Measurements from ENCODE around the gene IRAK2. TPM values are rescaled to one million over a fixed set of nuclear protein-coding genes. Genes with fewer than 3 reads are reported as not detected.

IRAK2 gene
- total RNA-seq, 1 experiment from 2014 or later, result 8.2 TPM

DNA sequence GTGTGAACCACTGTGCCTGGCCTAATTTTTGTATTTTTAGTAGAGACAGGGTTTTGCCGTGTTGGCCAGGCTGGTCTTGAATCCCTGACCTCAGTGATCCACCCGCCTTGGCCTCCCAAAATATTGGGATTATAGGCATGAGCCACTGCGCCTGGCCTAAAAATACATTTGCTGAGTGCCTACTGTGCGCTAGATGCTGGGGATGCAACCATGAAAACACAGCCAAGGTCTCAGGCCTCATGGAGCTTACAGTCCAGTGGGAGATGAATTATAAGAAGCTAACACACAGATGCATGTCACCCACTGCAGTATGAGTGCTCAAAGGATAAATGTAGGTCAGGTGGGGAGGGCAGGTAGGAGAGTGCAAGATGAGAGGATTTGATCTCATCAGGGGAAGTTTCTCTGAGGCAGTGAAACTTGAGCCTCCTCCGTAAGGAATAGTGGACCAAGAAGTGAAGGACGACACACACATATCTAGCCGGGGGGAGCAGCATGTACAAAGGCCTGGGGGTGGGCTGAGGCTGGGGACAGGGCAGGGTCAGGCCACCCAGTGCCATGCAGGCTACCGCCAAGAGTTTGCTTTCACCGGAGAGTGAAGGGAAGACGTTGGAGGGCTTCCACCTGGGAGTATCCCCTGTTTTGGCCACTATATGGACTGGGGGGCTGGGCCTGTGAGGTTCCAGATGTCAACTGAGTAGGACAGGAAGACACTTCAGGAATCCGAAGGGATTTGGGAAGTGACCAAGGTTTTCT lies 24.3 kb downstream of the IRAK2 start:
- DNase-seq (ENCODE audit: low read depth), result no peak

DNA sequence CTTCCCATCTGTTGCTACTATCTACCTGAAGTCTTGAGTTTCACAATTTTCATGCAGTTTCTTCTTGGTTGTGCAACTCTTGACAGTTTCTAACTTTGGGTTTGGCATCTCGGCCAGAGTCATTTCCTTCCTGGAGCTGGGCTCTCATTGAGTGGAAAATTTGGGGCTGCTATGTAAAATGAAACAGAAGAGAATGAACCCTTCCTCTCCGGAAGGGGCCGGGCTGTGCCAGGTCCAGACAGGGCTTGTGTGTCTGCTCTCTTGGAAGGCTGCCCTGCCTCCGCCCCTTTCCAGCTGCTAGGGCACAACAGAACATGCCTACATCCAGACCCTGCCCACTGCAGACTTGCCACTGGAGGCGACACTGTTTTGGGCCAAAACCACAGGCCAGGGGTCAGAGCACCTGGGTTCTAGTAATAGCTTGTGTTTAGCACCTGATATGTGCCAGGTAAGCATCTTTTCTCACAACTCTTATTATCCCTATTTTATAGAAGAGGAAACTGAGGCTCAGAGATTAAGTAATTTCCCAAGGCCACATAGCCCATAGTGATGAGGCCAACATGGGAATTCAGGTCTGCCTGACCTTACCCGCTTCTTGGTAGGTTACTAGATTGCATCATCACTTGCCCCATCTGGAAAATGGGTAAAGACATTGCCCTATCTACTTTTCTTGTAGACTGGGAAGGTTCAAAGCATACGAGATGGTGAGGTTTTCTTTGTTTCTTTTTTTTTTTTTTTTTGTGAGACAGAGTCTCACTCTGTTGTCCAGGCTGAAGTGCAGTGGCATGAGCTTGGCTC lies 25.0 kb downstream of the IRAK2 start:
- DNase-seq (ENCODE audit: low read depth), result peak; percentile 88

DNA sequence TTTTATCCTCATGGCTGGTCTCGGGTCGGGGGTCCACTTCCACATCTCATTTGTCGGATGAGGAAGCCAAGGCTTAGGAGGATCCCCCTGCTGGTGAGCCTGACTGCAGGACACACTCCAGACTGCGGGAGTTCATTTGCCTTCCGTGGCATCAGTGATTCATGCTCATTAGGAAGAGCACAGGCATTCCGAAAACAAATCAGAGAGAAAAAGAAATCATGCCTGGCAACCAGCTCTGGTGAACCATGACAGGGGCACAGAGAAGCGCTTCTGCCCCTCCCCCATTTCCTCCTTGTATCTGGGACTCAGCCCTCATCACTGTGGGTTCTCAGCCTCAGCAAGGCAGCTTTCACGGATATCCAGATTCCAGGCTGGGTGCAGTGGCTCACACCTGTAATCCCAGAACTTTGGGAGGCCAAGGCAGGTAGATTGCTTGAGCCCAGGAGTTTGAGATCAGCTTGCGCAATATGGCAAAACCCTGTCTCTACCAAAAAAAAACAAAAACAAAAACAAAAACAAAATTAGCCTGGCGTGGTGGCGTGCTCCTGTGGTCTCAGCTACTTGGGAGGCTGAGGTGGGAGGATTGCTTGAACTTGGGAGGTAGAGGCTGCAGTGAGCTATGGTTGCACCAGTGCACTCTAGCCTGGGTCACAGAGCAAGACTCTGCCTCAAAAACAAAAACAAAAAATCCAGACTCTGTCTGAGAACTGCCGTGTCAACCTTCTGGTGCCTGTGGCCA lies 28.4 kb downstream of the IRAK2 start:
- DNase-seq (ENCODE audit: low read depth), result peak; percentile 96

DNA sequence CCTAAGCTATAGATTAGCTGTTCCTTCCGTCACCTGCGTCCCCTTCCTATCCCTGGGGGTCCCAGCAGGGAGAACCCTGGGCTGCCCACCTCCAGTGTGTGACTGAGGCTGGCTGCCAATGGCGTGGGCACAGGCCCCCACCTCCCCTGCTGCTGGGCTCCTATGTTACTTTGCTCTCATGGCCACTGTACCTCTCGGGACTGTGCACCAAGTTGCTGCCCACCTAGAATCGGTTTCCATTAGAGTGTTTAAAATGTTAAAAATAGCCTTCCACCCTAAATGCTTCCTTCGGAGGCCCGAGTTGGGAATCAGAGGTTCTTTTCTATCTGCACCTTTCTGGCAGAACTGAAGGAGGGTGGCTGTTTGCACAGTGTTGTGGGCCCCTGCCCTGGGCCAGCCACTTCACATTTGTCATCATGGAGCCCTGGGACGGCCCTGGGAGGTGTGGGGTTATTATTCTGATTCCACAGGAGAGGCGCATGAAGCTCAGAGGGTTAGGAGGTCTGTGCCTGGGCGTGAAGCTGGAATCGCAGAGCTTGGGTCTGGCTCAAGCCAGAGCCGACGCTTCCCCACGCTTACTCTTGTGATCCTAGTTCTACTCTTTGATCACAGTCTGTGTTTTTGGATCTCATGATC lies 29.1 kb downstream of the IRAK2 start:
- no peak for DNase-seq (ENCODE audit: low read depth)

DNA sequence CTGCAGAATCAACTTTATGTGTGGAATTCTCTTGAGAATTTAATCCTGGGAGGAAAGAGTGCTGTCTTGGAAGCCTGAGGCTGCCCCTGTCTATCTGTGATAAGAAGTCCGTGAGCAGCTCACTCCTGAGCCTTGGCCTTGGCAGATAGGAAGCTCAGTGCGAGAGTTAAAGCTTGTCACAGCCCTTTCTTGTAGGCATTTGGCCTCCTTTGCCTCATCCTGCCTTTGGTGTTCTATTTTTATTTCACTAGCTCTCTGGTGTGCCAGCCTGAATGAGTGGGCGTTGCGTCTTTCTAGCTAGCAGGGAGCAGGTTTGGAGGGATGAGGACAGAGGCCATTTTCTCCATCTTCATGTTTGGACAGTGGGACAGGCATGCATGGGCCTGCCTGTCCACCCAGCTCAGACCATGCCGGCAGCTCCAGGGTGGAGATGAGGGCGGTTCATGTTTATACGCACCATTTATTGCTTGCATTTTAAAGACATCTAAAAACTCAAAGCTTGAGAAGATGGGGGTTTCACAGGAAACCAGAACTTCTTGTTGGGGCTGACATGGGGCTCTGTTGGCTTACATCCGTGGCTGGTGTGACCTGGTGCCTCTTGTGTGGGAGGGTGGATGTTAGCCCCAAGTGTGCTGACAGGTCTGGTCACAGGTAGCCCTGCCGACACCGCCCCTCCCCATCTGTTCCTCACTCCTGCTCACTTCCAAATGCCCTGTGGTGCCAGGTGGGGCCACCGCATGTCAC lies 29.8 kb downstream of the IRAK2 start:
- no peak for DNase-seq (ENCODE audit: low read depth)

DNA sequence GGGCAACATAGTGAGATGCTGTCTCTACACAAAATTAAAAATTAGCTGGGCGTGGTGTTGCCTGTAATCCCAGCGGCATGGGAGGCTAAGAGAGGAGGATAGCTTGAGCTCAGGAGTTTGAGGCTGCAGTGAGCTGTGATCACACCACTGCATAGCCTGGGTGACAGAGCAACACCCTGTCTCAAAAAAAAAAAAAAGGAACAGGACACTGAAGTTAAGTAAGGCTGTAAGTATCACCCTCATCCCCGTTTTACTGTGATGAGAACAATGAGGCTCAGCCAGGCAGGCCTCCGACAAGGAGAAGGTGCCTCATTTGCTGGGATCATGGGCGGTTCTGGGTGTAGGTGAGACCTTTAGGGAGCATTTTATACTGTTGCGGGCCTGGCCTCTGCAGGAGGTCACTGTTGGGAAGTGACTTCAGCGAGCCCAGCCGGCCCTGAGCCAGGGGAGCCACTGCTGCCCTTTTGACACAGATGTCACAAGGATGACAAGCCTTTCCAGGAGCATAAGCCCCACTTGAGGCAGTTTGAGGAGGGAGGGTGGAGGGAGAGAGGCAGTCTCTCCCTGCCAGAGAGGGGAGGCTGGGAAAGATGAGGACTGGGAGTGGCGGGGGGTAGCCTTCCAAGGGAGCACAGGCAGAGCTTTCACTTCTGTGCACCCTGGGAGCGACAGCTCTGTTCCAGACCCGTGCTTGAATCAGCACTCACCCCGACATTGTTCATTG lies 30.8 kb downstream of the IRAK2 start:
- no peak for DNase-seq (ENCODE audit: low read depth)

DNA sequence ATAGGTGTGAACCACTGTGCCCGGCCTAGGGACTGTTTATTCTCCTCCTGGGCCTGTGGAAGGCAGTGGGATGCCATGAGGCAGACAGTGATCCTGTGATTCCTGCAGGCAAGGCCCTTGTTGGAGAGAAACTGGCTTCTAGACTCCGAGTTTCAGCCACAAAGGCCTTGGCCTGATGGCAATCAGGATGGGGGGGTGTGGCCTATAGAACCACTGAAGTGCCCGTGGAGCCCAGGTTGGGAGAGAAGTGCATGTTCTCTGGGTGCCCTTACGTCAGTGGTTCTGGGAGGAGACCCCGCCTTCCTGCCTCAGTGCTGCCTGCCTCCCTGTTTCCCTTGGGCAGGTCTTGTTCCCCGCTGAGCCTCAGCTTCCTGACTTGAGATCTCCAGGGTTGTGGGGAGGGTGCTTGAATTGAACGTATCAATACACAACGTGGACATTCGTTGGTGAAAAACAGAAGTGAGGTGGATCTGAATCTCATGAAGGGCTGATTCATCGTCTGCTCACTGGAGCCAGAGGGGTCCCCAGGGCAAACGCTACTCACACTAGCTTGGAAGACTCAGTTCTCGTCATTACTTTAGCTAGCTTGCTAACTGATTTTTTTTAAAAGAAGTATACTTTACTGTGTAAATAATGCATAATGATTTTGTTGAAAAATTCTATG lies 31.8 kb downstream of the IRAK2 start:
- DNase-seq (ENCODE audit: low read depth), result peak; percentile 44

DNA sequence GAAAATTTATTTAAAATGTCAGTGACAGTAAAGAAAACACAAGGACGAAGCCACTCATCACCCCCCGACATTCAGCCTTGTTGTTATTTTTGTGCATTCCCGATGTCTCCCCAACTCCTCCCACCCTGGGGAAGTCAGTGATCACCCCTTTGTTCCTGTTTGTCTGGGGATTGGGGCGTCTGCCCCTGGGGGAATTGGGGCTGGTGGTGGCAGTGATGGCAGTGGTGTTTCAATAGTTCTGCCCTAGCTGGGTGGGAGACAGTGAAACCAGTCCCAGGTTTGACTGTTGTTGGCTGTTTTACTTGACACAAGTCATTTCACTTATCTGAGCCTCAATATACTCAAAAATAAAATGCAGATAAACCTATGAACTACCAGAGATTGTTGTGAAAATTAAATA lies 33.5 kb downstream of the IRAK2 start:
- DNase-seq (ENCODE audit: low read depth), result no peak

DNA sequence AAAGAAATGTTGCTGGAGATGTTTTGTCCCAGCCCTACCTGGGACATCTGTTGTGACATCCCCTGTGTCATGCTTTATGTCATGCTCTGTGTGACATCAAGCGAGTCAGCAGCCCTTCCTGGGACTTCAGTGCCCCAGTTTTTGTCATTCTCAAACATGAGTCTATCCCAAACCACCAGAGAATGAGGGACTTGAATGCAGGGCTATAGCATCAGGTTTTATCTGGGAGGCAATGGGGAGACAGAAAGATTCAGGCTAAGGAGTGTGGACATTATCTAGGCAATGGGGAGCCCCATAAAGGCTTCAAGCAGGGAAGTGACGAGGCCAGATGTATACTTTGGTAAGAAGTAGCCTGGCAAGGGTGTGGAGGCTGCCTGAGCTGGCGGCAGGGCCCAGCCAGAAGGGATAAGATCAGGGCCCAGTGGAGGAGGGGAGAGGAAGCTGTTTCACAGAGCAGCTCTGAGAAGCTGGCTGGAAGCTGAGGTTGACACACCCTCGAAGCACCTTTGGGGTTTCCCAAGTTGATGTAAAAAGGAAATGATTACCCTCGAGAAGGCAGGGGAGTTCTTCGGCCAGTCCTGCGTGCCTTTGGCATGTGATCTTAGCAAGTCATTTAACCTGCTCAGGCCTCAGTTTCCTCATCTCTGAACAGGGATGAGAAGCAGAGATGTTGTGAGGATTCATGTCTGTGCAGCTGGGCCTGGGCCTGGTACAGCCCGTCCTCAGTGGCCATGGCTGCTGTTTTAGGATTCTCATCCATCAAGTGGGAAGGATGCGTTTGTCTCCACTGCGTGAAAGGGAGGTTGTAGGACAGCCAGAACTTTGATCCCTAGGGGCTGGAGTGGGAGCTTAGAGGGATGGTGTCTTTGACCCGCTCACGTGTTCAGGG lies 34.3 kb downstream of the IRAK2 start:
- peak; percentile 74 for DNase-seq (ENCODE audit: low read depth)

DNA sequence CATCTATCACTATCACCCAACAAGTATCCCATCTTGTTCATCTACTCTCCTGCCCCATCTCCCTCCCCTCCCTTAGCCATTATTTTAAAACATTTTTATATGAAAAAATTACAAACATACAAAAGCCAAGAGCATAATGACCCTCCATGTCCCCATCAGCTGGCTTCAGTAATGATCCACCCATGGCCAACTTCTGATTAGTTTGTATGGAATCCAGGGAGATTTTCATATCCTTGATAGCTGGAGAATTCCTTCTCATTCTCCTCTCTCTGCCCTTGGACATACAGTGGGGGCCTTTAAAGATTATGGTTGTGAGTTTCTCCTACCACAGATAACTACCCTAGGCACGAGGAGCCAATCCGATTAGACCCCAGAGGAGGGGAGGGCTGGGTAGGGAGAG lies 40.2 kb downstream of the IRAK2 start:
- peak; percentile 22 for DNase-seq (ENCODE audit: low read depth)

DNA sequence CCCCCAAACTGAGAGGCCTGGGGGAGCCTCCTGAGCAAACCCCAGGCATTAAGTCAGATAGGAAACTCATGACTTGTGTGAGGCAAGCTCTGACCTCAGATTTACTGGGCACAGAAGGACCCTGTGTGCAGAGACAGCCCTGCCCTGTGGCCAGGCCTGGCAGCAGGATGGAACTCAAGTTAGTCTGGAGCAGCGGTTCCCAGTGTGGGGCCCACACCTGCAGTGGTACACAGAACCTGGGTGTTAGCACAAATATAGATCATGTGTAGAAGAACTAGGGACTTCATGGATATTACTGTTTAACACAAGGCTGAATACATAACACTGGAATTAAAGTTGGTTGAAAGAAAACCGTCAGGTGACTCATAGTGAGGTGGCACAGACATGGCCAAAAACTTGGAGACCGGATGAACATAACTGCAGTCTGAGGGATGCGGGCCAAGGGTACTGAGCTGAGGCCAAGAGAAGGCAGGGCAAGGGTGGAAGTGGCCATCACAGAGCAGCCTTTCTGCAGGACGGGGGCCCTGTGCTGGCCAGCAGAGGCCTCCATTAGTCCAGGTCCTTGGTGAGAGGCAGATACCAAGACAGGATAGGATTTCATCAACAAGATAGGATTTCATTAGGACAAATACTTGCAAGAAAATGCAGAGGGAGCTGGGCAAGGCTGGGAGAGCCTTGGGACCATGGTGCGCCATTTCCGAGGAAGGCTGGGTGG lies 40.9 kb downstream of the IRAK2 start:
- peak; percentile 95 for DNase-seq (ENCODE audit: low read depth)

DNA sequence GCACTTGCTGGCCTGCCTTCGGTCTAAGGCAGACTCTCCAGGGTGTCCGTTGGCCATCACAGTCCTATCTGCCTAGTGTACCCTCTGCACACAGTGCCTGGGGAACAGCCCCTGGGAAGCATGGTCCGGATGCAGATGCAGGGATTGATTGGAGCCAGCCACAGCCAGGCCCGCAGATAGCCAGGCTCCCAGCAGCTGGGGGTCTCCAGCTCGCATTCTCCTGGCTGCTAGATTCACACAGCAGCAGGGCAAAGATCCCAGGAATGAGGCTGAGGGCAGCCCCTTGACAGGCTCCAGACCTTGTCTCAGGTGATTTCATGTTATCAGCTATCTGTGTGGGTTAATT lies 41.4 kb downstream of the IRAK2 start:
- DNase-seq (ENCODE audit: low read depth), result no peak

DNA sequence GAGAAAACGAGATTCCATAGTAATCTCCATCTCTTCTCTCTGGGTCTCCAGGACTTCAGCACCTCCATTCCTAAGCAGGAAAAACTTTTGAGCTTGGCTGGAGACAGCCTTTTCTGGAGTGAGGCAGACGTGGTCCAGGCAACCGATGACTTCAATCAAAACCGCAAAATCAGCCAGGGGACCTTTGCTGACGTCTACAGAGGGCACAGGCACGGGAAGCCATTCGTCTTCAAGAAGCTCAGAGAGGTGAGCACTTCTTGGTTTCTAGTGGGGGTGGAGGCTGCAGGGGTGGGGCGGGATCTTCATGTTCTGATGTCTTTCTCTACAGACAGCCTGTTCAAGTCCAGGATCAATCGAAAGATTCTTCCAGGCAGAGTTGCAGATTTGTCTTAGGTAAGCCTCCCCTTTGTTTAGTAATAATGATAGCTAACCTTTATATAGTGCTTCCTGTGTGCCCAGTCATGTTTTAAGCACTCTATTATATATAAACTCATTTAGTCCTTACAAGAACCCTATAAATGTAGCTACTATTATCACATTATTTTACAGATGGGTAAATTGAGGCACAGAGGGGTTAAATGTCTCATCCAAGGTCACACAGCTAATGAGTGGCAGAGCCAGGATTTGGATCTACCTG lies 48.6 kb downstream of the IRAK2 start:
- peak; percentile 36 for DNase-seq (ENCODE audit: low read depth)

DNA sequence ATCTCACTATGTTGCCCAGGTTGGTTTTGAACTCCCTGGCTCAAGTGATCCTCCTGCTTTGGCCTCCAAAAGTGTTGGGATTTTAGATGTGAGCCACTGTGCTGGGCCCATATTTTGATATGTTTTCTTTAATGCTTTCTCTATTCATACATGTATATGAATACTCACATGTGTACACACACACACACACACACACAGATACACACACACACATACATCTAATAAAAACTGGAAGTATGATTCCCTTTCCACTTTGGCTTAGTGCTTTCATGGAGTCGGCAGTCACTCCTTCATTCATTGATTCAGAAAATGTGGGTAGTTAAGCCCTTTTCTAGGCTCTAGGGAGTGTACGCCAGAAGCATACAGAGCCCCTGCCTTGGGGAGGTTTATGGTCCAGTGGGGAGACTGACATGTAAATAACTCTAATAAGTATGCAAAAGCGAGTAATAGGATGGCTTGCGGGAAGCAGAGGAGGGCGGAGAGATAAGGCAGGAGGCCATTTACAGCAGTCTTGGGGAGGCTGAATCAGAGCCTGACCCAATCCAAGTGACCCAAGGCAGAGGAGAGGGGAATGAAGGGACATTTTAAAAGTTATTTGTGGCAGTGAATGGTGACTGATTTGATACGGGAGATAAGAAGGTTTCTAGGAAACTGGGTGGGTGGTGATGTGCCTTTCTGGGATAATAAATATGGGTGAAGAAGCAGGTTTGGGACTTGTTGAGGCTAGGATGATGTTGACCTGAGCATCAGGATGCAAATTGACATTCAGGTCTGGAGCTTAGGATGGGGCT lies 51.1 kb downstream of the IRAK2 start:
- no peak for DNase-seq (ENCODE audit: low read depth)

DNA sequence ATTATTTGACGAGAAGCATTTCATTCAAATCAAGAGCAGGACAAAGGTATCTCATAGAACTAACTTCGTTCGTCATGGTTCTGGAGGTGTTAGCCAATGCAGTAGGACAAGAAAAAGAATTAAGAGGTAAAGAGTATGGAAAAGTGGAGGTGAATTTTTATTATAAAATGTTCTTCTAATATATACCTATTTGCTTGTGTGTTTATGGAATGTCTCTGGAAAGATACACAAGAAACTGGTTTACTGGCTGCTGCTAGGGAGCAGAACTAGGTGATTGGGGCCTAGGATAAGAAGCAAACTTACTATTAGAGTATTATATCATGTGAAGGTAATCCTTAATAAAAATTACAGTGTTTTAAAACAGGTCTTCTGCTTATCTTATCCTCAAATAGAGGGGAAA lies 52.6 kb downstream of the IRAK2 start:
- DNase-seq (ENCODE audit: low read depth), result no peak

DNA sequence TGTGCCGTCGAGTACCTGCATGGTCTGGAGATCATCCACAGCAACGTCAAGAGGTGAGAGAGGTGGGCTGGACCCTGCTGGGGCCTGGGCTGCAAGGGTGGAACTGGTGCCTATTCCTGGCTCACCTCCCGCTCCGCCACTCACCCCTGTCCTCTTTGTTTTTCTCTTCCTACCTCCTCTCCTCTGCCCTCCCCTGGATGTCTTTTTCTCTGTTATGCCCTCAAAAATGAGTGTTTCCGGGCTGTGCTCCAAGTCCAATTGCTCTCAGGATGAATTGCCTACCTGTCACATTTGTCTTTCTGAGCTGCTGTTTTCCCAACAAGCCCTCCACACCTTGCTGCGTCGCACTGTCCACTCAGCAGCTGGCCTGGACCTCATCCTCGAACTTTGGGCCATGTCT lies 55.0 kb downstream of the IRAK2 start:
- DNase-seq (ENCODE audit: low read depth), result peak; percentile 28

Measured in M059J (cell line).